Cardiac muscle cell (in vitro differentiated cells and primary cell): Measurements from ENCODE around the gene MUC20. TPM values are rescaled to one million over a fixed set of nuclear protein-coding genes. Genes with fewer than 3 reads are reported as not detected.
"Not testable (repeated sequence)": the region's sequence is repeated elsewhere in the genome, so short reads cannot be mapped to it uniquely, and the experiment has no call there.

Experiments used
- DNase-seq, 2 donors: peaks; one replicate each; pipeline versions ENCODE4 v3.0.0 to v3.0.0-alpha.2; 2010 to 2017; ENCODE audit warnings: low read depth in 1 of 2, low spot score in 1 of 2
- H3K27ac ChIP-seq: fragments of 200-600 bp; sonication (generic); 2 replicates; pipeline ENCODE4 v1.5.1; 2016
- H3K27me3 ChIP-seq: fragments of 200-600 bp; sonication (generic); 2 replicates; pipeline ENCODE4 v1.6.0; 2016; ENCODE audit warnings: control low read depth
- H3K36me3 ChIP-seq: fragments of 200-600 bp; sonication (generic); 2 replicates; pipeline ENCODE4 v1.5.1; 2016; ENCODE audit warnings: control low read depth
- H3K4me1 ChIP-seq: fragments of 200-600 bp; sonication (generic); 2 replicates; pipeline ENCODE4 v1.8.1; 2017; ENCODE audit warnings: low read depth, mild to moderate bottlenecking, mixed run types
- H3K4me3 ChIP-seq: fragments of 200-600 bp; sonication (generic); 2 replicates; pipeline ENCODE4 v1.5.1; 2016; ENCODE audit warnings: mild to moderate bottlenecking
- H3K9me3 ChIP-seq: fragments of 200-600 bp; sonication (generic); 2 replicates; pipeline ENCODE4 v1.5.1; 2017; ENCODE audit warnings: low read depth, mild to moderate bottlenecking, control low read depth
- polyA plus RNA-seq: library from polyadenylated mRNA; unstranded; fragments of >200 nt; fragmentation: Nextera tagmentation; extraction: Ambion mirVana; gene quantifications from 2 replicates; pipeline ENCODE4 v1.2.1, GENCODE V29; 2016
- total RNA-seq: library from RNA; depleted of rRNA; stranded (reverse); fragments of >200 nt; gene quantifications from 2 replicates; pipeline ENCODE4 v1.2.3, GENCODE V29; 2016
- TF ChIP-seq, protein P1 (sequence below): IDR thresholded peaks from 2 replicates; pipeline ENCODE4 v1.5.1; 2012; ENCODE audit warnings: low read depth, mild to moderate bottlenecking, low read length

The MUC20 gene
- total and polyA plus RNA-seq, 2 experiments from 2014 or later = 5.5 to 8.7 TPM

- Histone ChIP-seq H3K4me3 (no peak overlapping the region), H3K27me3 (no peaks in the 10 kb centered on the region), H3K27ac (no peak overlapping the region), H3K9me3 (no peaks in the 10 kb centered on the region), H3K4me1 (no peaks in the 10 kb centered on the region), H3K36me3 (no peaks in the 10 kb centered on the region)
- DNase-seq = no peak
- TF ChIP-seq, protein P1, sequence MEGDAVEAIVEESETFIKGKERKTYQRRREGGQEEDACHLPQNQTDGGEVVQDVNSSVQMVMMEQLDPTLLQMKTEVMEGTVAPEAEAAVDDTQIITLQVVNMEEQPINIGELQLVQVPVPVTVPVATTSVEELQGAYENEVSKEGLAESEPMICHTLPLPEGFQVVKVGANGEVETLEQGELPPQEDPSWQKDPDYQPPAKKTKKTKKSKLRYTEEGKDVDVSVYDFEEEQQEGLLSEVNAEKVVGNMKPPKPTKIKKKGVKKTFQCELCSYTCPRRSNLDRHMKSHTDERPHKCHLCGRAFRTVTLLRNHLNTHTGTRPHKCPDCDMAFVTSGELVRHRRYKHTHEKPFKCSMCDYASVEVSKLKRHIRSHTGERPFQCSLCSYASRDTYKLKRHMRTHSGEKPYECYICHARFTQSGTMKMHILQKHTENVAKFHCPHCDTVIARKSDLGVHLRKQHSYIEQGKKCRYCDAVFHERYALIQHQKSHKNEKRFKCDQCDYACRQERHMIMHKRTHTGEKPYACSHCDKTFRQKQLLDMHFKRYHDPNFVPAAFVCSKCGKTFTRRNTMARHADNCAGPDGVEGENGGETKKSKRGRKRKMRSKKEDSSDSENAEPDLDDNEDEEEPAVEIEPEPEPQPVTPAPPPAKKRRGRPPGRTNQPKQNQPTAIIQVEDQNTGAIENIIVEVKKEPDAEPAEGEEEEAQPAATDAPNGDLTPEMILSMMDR = no peak
Observed at GRCh38 chr3:195744437-195744836, 23.7 kb downstream of the MUC20 start.

DNA sequence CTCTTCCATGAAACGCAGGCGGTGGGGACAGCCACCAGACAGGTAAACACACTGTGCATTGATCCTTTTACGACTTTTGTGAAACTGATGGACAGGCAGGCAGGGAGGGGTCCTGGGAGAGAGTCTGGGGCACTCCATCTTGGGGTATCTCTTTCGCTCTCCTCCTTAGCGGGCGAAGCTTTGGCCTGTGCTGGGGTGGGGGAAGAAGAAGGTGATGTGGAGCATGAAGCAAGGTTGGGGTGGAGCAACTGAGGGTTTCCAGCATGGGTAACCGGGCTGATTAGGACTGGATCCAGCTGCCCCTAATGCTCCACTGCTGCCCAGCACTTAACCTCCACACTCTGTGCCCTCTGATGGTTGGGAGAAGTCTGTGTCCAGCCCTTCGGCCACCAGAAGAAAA is 25.6 kb downstream of the MUC20 start:
- Histone ChIP-seq H3K27me3 (no peaks in the 10 kb centered on the region), H3K27ac (no peak overlapping the region), H3K36me3 (no peaks in the 10 kb centered on the region), H3K9me3 (no peaks in the 10 kb centered on the region), H3K4me1 (no peaks in the 10 kb centered on the region), H3K4me3 (no peak overlapping the region)
- TF ChIP-seq, protein P1 = no peak
- no peak for DNase-seq

GRCh38 chr3:195746751-195747150 is 26.0 kb downstream of the MUC20 start:
- Histone ChIP-seq H3K4me1 (no peaks in the 10 kb centered on the region), H3K9me3 (no peaks in the 10 kb centered on the region), H3K27me3 (no peaks in the 10 kb centered on the region), H3K27ac (no peak overlapping the region), H3K36me3 (no peaks in the 10 kb centered on the region), H3K4me3 (no peak overlapping the region)
- no peak for DNase-seq
- TF ChIP-seq, protein P1 = no peak

GRCh38 chr3:195748661-195749060 is 27.9 kb downstream of the MUC20 start:
- no peak for DNase-seq
- H3K4me1 ChIP-seq = no peaks in the 10 kb centered on the region
- H3K4me3 ChIP-seq = no peak overlapping the region
- H3K27ac ChIP-seq = no peak overlapping the region
- no peaks in the 10 kb centered on the region for H3K36me3 ChIP-seq
- H3K27me3 ChIP-seq = no peaks in the 10 kb centered on the region
- TF ChIP-seq, protein P1 = no peak
- no peaks in the 10 kb centered on the region for H3K9me3 ChIP-seq

DNA sequence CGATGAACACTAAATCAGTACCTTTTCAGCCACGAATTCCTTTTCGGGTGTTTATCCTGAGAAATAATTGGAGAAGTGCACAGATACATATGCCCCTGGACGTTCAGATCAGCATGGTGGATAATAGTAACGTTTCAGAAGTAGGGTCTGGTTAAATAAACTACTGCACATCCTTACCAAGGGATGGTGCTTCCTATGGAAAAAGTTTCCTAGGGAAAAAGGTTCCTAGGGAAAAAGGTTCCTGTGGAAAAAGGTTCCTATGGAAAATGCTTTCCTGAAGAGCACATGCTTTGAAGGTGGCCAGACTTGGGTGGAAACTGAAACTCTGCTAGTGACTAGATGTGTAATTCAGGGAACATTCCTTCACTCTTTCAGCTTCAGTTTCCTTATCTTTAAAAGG is 28.3 kb downstream of the MUC20 start:
- not testable (repeated sequence) for H3K27me3 ChIP-seq, DNase-seq

GRCh38 chr3:195750797-195751520 is 30.2 kb downstream of the MUC20 start:
- H3K4me3 ChIP-seq = no peak overlapping the region
- no peak overlapping the region for H3K27ac ChIP-seq
- H3K9me3 ChIP-seq = no peaks in the 10 kb centered on the region
- H3K4me1 ChIP-seq = no peaks in the 10 kb centered on the region
- no peak for DNase-seq
- H3K27me3 ChIP-seq = no peaks in the 10 kb centered on the region
- TF ChIP-seq, protein P1 = no peak
- no peaks in the 10 kb centered on the region for H3K36me3 ChIP-seq

More for the DNA sequence above, 28.3 kb downstream of the MUC20 start:
- H3K27ac ChIP-seq, H3K9me3 ChIP-seq, H3K4me1 ChIP-seq, H3K36me3 ChIP-seq, H3K4me3 ChIP-seq: not testable (repeated sequence)
